Neural cell (in vitro differentiated cells): Measurements from ENCODE around the gene CBX8. TPM values are rescaled to one million over a fixed set of nuclear protein-coding genes. Genes with fewer than 3 reads are reported as not detected.

Experiments used
- H2AFZ ChIP-seq: fragments of 200-600, 300-800 bp; sonication (generic), shearing (Covaris generic); 2 replicates; pipeline ENCODE4 v1.6.0; 2014; ENCODE audit warnings: low read depth, mild to moderate bottlenecking, antibody characterized with exemption, low read length, moderate library complexity
- H3F3A ChIP-seq: fragments of 200-600 bp; shearing (Covaris generic); 2 replicates; pipeline ENCODE4 v1.6.1; 2016; ENCODE audit warnings: mild to moderate bottlenecking, moderate library complexity, mixed read lengths, antibody characterized with exemption, low read length; ENCODE audit not compliant: insufficient read depth, poor library complexity, severe bottlenecking
- H3K27ac ChIP-seq: fragments of 200-600, 300-800 bp; sonication (generic), shearing (Covaris generic); 2 replicates; pipeline ENCODE4 v1.5.1; 2014; ENCODE audit warnings: mild to moderate bottlenecking, low read length, moderate library complexity
- H3K27me3 ChIP-seq: fragments of 300-800, 200-600 bp; sonication (generic), shearing (Covaris generic); 2 replicates; pipeline ENCODE4 v1.6.0; 2014; ENCODE audit warnings: mild to moderate bottlenecking, low read depth, low read length, moderate library complexity; ENCODE audit not compliant: insufficient read depth
- H3K36me3 ChIP-seq: fragments of 300-800, 200-600 bp; sonication (generic), shearing (Covaris generic); 2 replicates; pipeline ENCODE4 v1.5.1; 2014; ENCODE audit warnings: mild to moderate bottlenecking, antibody characterized with exemption, low read length, moderate library complexity; ENCODE audit not compliant: insufficient read depth
- H3K4me2 ChIP-seq: fragments of 300-800, 200-600 bp; sonication (generic), shearing (Covaris generic); 2 replicates; pipeline ENCODE4 v1.6.0; 2014; ENCODE audit warnings: mild to moderate bottlenecking, low read length
- H3K4me3 ChIP-seq: fragments of 300-800, 200-600 bp; sonication (generic), shearing (Covaris generic); 2 replicates; pipeline ENCODE4 v1.5.1; 2014; ENCODE audit warnings: mild to moderate bottlenecking, low read length, moderate library complexity
- H3K79me2 ChIP-seq: fragments of 200-600 bp; shearing (Covaris generic); replicated peaks from 2 replicates; pipeline ENCODE4 v1.6.0; 2014; ENCODE audit warnings: mild to moderate bottlenecking, low read length, moderate library complexity; ENCODE audit not compliant: insufficient read depth
- H3K9ac ChIP-seq: fragments of 300-800, 200-600 bp; sonication (generic), shearing (Covaris generic); 2 replicates; pipeline ENCODE4 v1.6.1; 2016; ENCODE audit warnings: mild to moderate bottlenecking, low read length, mixed read lengths
- H3K9me2 ChIP-seq: fragments of 200-600 bp; shearing (Covaris generic); 2 replicates; pipeline ENCODE4 v1.6.1; 2016; ENCODE audit warnings: mild to moderate bottlenecking, low read length, mixed read lengths; ENCODE audit not compliant: insufficient read depth
- H3K9me3 ChIP-seq: fragments of 200-600, 300-800 bp; sonication (generic), shearing (Covaris generic); 2 replicates; pipeline ENCODE4 v1.6.1; 2016; ENCODE audit warnings: mild to moderate bottlenecking, mixed run types, low read length, moderate library complexity, mixed read lengths
- H4K20me1 ChIP-seq: fragments of 200-600 bp; shearing (Covaris generic); 2 replicates; pipeline ENCODE4 v1.6.1; 2016; ENCODE audit warnings: mild to moderate bottlenecking, mixed run types; ENCODE audit not compliant: insufficient read depth
- EP300 ChIP-seq: fragments of 450-650 bp; conservative IDR thresholded peaks from 2 replicates; pipeline ENCODE4 v1.6.1; 2014; ENCODE audit warnings: antibody characterized with exemption, mild to moderate bottlenecking, moderate library complexity; ENCODE audit not compliant: poor library complexity, severe bottlenecking
- EZH2 ChIP-seq: fragments of 200-600, 300-800 bp; shearing (Covaris generic), sonication (generic); IDR thresholded peaks from 2 replicates; pipeline ENCODE4 v1.6.1; 2014; ENCODE audit warnings: antibody characterized with exemption, low read length, borderline replicate concordance, mild to moderate bottlenecking; ENCODE audit not compliant: insufficient read depth, poor library complexity, severe bottlenecking
- MXI1 ChIP-seq: fragments of 450-650 bp; conservative IDR thresholded peaks from 2 replicates; pipeline ENCODE4 v1.6.1; 2014; ENCODE audit warnings: antibody characterized with exemption, mild to moderate bottlenecking; ENCODE audit not compliant: poor library complexity, severe bottlenecking
- POLR2AphosphoS5 ChIP-seq: IDR thresholded peaks from 2 replicates; pipeline ENCODE4 v1.6.1; 2012
- RAD21 ChIP-seq: fragments of 450-650 bp; conservative IDR thresholded peaks from 2 replicates; pipeline ENCODE4 v1.6.1; 2014; ENCODE audit warnings: antibody characterized with exemption, mild to moderate bottlenecking, moderate library complexity
- SMC3 ChIP-seq: fragments of 450-650 bp; conservative IDR thresholded peaks from 2 replicates; pipeline ENCODE4 v1.6.1; 2014; ENCODE audit warnings: antibody characterized with exemption, mild to moderate bottlenecking, moderate library complexity; ENCODE audit not compliant: poor library complexity
- TAF1 ChIP-seq: IDR thresholded peaks from 2 replicates; pipeline ENCODE4 v1.6.1; 2012; ENCODE audit warnings: low read depth
- polyA plus RNA-seq: library from polyadenylated mRNA; depleted of rRNA; stranded (reverse); fragments of >200 nt; gene quantifications from 2 replicates; pipeline ENCODE4 v1.2.3, GENCODE V29; 2014
- TF ChIP-seq, protein P1 (sequence below): IDR thresholded peaks from 2 replicates; pipeline ENCODE4 v1.6.1; 2012; ENCODE audit warnings: borderline replicate concordance
- TF ChIP-seq, protein P2 (sequence below): fragments of 450-650 bp; IDR thresholded peaks from 2 replicates; pipeline ENCODE4 v1.5.1; 2014; ENCODE audit warnings: antibody characterized with exemption, mild to moderate bottlenecking, moderate library complexity; ENCODE audit not compliant: poor library complexity, severe bottlenecking

CBX8 gene
- polyA plus RNA-seq, 1 donor from 2014 or later: 15.4 TPM

DNA sequence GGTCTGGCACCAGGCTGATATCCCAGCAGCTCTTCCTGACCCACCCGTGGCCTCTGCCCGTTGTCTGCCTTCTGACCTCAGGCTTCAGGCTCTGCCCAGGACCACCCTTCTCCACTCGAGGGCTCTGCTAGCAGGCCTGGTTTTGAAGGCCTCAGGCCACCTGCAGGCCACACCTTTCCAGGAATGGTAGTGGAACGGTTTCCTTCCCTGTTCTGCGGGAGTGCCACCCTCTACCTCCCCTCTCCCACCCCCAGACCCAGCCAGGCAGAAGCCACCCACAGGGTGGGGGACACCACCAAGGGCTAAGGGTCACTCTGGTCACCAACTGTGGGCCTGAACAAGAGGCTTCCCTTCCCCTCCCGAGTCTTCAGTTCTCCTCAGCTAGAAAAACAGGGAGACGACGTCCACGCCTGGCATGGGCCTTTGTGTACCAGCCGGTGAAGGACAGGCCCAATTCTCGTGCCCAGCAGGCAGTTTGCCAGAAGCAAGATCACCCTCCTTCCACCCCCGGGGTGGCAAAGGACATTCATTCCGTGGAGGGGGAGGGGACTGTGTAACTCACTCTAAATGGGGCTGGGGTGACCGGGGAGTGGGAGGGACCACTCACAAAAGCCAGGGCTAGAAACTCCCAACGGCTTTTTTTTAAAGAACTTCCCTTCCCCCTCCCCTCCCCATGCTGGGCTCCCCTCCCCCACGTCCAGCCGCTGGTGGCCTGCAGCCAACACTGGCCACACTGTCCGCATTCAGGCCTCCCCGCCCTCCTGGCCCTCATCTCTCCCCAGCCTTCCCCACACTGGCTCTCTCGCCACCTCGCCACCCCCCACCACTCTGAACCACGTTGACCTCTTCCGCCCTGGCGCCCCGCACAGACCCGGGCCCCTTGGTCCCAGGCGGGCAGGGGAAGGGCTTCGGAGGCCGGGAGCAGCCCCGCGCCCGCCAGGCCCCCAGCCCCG is 34.7 kb upstream of the CBX8 start:
- no peak for TF ChIP-seq EZH2
- TF ChIP-seq TAF1: no peak
- H3K27me3 ChIP-seq: peaks cover 18% of the 10 kb centered on the region
- H3K79me2 ChIP-seq: peaks cover 30% of the 10 kb centered on the region
- H2AFZ ChIP-seq: no peak overlapping the region
- H3K9me2 ChIP-seq: no peaks in the 10 kb centered on the region
- H3K9ac ChIP-seq: peak overlapping the region; percentile 44
- peak overlapping the region; percentile 83 for H3K4me3 ChIP-seq
- no peaks in the 10 kb centered on the region for H3K36me3 ChIP-seq
- H3K9me3 ChIP-seq: no peaks in the 10 kb centered on the region
- peaks cover 31% of the 10 kb centered on the region for H4K20me1 ChIP-seq
- H3K4me2 ChIP-seq: no peak overlapping the region
- no peak overlapping the region for H3K27ac ChIP-seq
- H3F3A ChIP-seq: peaks cover 3% of the 10 kb centered on the region

DNA sequence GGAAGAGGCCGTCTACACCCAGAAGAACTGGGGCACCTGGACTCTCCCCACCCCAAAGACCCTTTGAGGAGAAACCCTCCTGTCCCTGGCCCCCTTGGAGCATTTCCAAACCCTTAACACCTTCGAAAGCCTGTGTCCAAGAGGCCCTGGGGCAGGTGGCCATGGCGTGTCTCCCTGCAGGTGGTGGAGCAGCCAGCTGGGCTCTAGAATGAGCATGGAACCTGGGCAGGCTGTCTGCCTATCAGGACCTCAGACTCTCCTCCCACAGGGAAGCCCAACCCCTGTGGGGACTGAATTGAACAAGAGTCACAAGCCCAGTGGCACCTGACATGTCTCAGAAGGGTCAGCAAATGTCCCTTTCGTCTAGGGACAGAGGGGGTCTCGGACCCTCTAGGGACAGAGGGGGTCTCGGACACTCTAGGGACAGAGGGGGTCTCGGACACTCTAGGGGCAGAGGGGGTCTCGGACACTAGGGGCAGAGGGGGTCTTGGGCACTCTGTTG is 33.9 kb upstream of the CBX8 start:
- no peak overlapping the region for H3K4me3 ChIP-seq

DNA sequence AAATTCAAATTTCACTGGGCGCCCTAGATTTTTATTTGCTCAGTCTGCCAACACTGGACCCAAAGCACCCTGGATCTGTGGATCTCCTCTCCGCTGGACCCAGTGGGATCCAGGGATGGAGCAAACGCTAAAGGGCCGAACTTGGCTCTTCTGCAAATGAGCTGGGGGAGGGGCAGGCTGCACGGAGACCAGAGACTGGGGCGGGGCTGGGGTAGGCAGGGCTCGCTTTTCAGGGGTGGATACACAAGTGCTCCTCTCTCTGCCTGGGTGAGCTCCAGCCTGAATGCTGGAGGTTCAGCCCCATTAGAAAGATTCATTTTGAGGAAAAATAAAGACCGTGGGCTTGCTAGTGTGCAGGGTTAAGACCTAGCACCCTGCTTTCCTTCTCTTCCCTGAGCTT is 33.4 kb upstream of the CBX8 start:
- H3K79me2 ChIP-seq: peaks cover 17% of the 10 kb centered on the region
- H3K9ac ChIP-seq: no peak overlapping the region
- H3K4me3 ChIP-seq: no peak overlapping the region
- TF ChIP-seq EP300 (no peak), MXI1 (no peak), POLR2AphosphoS5 (no peak), EZH2 (no peak), RAD21 (no peak), SMC3 (no peak), TAF1 (no peak)
- TF ChIP-seq, protein P1, sequence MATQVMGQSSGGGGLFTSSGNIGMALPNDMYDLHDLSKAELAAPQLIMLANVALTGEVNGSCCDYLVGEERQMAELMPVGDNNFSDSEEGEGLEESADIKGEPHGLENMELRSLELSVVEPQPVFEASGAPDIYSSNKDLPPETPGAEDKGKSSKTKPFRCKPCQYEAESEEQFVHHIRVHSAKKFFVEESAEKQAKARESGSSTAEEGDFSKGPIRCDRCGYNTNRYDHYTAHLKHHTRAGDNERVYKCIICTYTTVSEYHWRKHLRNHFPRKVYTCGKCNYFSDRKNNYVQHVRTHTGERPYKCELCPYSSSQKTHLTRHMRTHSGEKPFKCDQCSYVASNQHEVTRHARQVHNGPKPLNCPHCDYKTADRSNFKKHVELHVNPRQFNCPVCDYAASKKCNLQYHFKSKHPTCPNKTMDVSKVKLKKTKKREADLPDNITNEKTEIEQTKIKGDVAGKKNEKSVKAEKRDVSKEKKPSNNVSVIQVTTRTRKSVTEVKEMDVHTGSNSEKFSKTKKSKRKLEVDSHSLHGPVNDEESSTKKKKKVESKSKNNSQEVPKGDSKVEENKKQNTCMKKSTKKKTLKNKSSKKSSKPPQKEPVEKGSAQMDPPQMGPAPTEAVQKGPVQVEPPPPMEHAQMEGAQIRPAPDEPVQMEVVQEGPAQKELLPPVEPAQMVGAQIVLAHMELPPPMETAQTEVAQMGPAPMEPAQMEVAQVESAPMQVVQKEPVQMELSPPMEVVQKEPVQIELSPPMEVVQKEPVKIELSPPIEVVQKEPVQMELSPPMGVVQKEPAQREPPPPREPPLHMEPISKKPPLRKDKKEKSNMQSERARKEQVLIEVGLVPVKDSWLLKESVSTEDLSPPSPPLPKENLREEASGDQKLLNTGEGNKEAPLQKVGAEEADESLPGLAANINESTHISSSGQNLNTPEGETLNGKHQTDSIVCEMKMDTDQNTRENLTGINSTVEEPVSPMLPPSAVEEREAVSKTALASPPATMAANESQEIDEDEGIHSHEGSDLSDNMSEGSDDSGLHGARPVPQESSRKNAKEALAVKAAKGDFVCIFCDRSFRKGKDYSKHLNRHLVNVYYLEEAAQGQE: no peak
- TF ChIP-seq, protein P2, sequence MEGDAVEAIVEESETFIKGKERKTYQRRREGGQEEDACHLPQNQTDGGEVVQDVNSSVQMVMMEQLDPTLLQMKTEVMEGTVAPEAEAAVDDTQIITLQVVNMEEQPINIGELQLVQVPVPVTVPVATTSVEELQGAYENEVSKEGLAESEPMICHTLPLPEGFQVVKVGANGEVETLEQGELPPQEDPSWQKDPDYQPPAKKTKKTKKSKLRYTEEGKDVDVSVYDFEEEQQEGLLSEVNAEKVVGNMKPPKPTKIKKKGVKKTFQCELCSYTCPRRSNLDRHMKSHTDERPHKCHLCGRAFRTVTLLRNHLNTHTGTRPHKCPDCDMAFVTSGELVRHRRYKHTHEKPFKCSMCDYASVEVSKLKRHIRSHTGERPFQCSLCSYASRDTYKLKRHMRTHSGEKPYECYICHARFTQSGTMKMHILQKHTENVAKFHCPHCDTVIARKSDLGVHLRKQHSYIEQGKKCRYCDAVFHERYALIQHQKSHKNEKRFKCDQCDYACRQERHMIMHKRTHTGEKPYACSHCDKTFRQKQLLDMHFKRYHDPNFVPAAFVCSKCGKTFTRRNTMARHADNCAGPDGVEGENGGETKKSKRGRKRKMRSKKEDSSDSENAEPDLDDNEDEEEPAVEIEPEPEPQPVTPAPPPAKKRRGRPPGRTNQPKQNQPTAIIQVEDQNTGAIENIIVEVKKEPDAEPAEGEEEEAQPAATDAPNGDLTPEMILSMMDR: no peak
- H3K27ac ChIP-seq: no peak overlapping the region
- peaks cover 21% of the 10 kb centered on the region for H4K20me1 ChIP-seq
- no peaks in the 10 kb centered on the region for H3K9me2 ChIP-seq
- H3K9me3 ChIP-seq: no peaks in the 10 kb centered on the region
- peaks cover 3% of the 10 kb centered on the region for H3F3A ChIP-seq
- no peaks in the 10 kb centered on the region for H3K36me3 ChIP-seq
- H2AFZ ChIP-seq: no peak overlapping the region
- H3K27me3 ChIP-seq: peaks cover 16% of the 10 kb centered on the region
- H3K4me2 ChIP-seq: no peak overlapping the region

More for the DNA sequence above, 33.9 kb upstream of the CBX8 start:
- Histone ChIP-seq H3K4me2 (no peak overlapping the region), H3K9me2 (no peaks in the 10 kb centered on the region), H2AFZ (no peak overlapping the region), H3F3A (peaks cover 3% of the 10 kb centered on the region), H3K27me3 (peaks cover 18% of the 10 kb centered on the region), H3K27ac (no peak overlapping the region), H4K20me1 (peaks cover 25% of the 10 kb centered on the region), H3K79me2 (peaks cover 23% of the 10 kb centered on the region), H3K36me3 (no peaks in the 10 kb centered on the region), H3K9ac (no peak overlapping the region), H3K9me3 (no peaks in the 10 kb centered on the region)
- TF ChIP-seq EZH2: no peak
- TF ChIP-seq TAF1: no peak
